ENCODE data around the gene SERPINA4. TPM values are rescaled to one million over a fixed set of nuclear protein-coding genes. Genes with fewer than 3 reads are reported as not detected.

The SERPINA4 gene
- total and polyA plus RNA-seq, 4 donors, result not detected

DNA sequence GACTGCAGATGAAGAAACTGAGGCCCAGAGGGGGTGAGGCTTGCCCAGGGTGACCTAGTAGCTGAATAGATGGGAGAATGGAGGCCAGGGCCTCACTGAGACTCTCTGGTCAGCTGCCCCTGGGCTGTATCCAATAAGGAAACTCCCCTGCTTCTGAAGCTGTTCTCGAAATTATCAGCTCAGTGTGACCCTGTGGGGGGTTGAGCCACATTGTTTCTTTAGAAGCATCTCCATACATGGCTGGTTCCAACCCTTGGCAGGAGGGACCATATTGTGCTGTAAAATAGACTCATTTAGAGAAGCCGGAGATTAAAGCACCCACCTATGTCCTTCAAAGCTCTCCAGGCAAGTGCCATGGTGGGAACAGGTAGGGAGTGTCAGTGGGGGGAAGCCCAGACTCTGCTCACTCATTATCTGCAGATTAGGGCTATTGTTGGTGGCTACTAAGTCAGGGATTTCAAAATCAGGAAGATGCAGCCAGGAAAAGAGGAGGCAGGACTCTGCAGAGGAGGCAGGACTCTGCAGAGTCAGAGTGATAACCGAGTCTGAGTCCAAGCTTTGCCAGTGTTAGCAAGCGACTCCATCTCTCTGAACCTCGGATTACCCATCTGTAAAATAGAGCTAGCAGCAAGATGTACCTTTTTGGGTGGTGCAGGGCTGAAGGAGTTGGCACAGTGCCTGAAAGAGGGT is 23.5 kb downstream of the SERPINA4 start:
- no peaks in the 10 kb centered on the region for H3K27me3 ChIP-seq (ENCODE audit: control insufficient read depth, insufficient read depth, low read length)
- peaks cover 12% of the 10 kb centered on the region for H3K4me1 ChIP-seq (ENCODE audit: control insufficient read depth, insufficient read depth, low read length)
- no peaks in the 10 kb centered on the region for H3K9me3 ChIP-seq (ENCODE audit: control insufficient read depth, insufficient read depth, low read length)
- H3K27ac ChIP-seq (ENCODE audit: low read depth, low read length), result no peak overlapping the region
- WGBS (ENCODE audit: insufficient coverage), result 86% methylated on average over 3 of the region's 5 CpGs
- DNase-seq (ENCODE audit: low read depth in 4 of 6, low spot score in 6 of 6), result no peak
- no peaks in the 10 kb centered on the region for H3K36me3 ChIP-seq (ENCODE audit: control insufficient read depth, insufficient read depth, low read length)
- H3K4me3 ChIP-seq (ENCODE audit: low read depth, low read length), result no peak overlapping the region

DNA sequence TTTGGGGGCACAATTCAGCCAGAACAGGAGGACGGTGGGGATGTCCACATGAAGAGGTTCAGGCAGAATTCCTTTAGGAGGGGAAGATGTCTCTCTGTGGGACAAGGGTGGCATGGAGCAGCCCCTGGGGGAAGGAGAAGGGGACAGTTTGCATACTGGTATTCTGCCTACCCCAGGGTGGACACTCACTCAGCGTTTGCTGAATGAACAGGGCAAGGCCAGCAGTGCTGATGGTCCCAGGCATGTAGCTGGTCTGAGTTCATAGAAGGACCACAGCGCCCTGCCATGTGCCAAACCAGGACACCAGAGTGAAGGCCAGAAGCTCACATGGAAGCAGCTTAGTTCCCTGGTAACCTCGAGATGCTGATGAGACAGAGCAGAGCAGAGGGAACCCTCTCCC is 25.4 kb downstream of the SERPINA4 start:
- H3K27ac ChIP-seq (ENCODE audit: low read depth, low read length), result no peak overlapping the region
- no peaks in the 10 kb centered on the region for H3K36me3 ChIP-seq (ENCODE audit: control insufficient read depth, insufficient read depth, low read length)
- 83% methylated on average over 3 of the region's 4 CpGs for WGBS (ENCODE audit: insufficient coverage)
- H3K4me1 ChIP-seq (ENCODE audit: control insufficient read depth, insufficient read depth, low read length), result peaks cover 4% of the 10 kb centered on the region
- no peak for DNase-seq (ENCODE audit: low read depth in 4 of 6, low spot score in 6 of 6)
- H3K9me3 ChIP-seq (ENCODE audit: control insufficient read depth, insufficient read depth, low read length), result no peaks in the 10 kb centered on the region
- no peak overlapping the region for H3K4me3 ChIP-seq (ENCODE audit: low read depth, low read length)
- no peaks in the 10 kb centered on the region for H3K27me3 ChIP-seq (ENCODE audit: control insufficient read depth, insufficient read depth, low read length)

GRCh38 chr14:94588311-94588710 is 27.1 kb downstream of the SERPINA4 start:
- H3K27ac ChIP-seq (ENCODE audit: low read depth, low read length), result no peak overlapping the region
- H3K4me1 ChIP-seq (ENCODE audit: control insufficient read depth, insufficient read depth, low read length), result no peaks in the 10 kb centered on the region
- no peaks in the 10 kb centered on the region for H3K27me3 ChIP-seq (ENCODE audit: control insufficient read depth, insufficient read depth, low read length)
- DNase-seq (ENCODE audit: low read depth in 4 of 6, low spot score in 6 of 6), result no peak
- no peak overlapping the region for H3K4me3 ChIP-seq (ENCODE audit: low read depth, low read length)
- H3K9me3 ChIP-seq (ENCODE audit: control insufficient read depth, insufficient read depth, low read length), result no peaks in the 10 kb centered on the region
- H3K36me3 ChIP-seq (ENCODE audit: control insufficient read depth, insufficient read depth, low read length), result no peaks in the 10 kb centered on the region
- WGBS (ENCODE audit: insufficient coverage), result 100% methylated on average over 1 of the region's 4 CpGs

- no peak overlapping the region for H3K27ac ChIP-seq (ENCODE audit: low read depth, low read length)
- no peak for DNase-seq (ENCODE audit: low read depth in 4 of 6, low spot score in 6 of 6)
- H3K4me3 ChIP-seq (ENCODE audit: low read depth, low read length), result no peak overlapping the region
- no peaks in the 10 kb centered on the region for H3K36me3 ChIP-seq (ENCODE audit: control insufficient read depth, insufficient read depth, low read length)
- H3K4me1 ChIP-seq (ENCODE audit: control insufficient read depth, insufficient read depth, low read length), result no peaks in the 10 kb centered on the region
- no peaks in the 10 kb centered on the region for H3K9me3 ChIP-seq (ENCODE audit: control insufficient read depth, insufficient read depth, low read length)
- no peaks in the 10 kb centered on the region for H3K27me3 ChIP-seq (ENCODE audit: control insufficient read depth, insufficient read depth, low read length)
These were observed 29.8 kb downstream of the SERPINA4 start for GRCh38 chr14:94591073-94591472.

DNA sequence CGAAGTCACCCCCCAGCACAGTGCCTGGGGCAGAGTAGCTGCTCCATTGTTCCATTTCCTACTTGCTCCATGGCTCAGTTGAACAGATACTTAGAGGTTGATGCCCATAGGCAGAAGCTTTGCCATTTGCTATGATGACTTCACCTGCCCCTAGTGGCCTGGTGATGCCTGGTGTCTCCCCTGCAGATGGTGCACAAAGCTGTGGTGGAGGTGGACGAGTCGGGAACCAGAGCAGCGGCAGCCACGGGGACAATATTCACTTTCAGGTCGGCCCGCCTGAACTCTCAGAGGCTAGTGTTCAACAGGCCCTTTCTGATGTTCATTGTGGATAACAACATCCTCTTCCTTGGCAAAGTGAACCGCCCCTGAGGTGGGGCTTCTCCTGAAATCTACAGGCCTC is 30.6 kb downstream of the SERPINA4 start:
- no peak overlapping the region for H3K4me3 ChIP-seq (ENCODE audit: low read depth, low read length)
- H3K36me3 ChIP-seq (ENCODE audit: control insufficient read depth, insufficient read depth, low read length), result no peaks in the 10 kb centered on the region
- H3K4me1 ChIP-seq (ENCODE audit: control insufficient read depth, insufficient read depth, low read length), result no peaks in the 10 kb centered on the region
- no peaks in the 10 kb centered on the region for H3K27me3 ChIP-seq (ENCODE audit: control insufficient read depth, insufficient read depth, low read length)
- no peaks in the 10 kb centered on the region for H3K9me3 ChIP-seq (ENCODE audit: control insufficient read depth, insufficient read depth, low read length)
- no peak for DNase-seq (ENCODE audit: low read depth in 4 of 6, low spot score in 6 of 6)
- H3K27ac ChIP-seq (ENCODE audit: low read depth, low read length), result no peak overlapping the region
- 98% methylated on average over 6 of the region's 8 CpGs for WGBS (ENCODE audit: insufficient coverage)

- Histone ChIP-seq H3K36me3 (ENCODE audit: control insufficient read depth, insufficient read depth, low read length) (no peaks in the 10 kb centered on the region), H3K9me3 (ENCODE audit: control insufficient read depth, insufficient read depth, low read length) (no peaks in the 10 kb centered on the region), H3K4me1 (ENCODE audit: control insufficient read depth, insufficient read depth, low read length) (no peaks in the 10 kb centered on the region), H3K27me3 (ENCODE audit: control insufficient read depth, insufficient read depth, low read length) (no peaks in the 10 kb centered on the region), H3K4me3 (ENCODE audit: low read depth, low read length) (no peak overlapping the region), H3K27ac (ENCODE audit: low read depth, low read length) (no peak overlapping the region)
- no peak for DNase-seq (ENCODE audit: low read depth in 4 of 6, low spot score in 6 of 6)
These were observed 31.2 kb downstream of the SERPINA4 start for GRCh38 chr14:94592457-94592856.

GRCh38 chr14:94593376-94593748 is 32.1 kb downstream of the SERPINA4 start:
- WGBS (ENCODE audit: insufficient coverage), result 100% methylated on average over 2 of the region's 3 CpGs
- no peak overlapping the region for H3K27ac ChIP-seq (ENCODE audit: low read depth, low read length)
- DNase-seq (ENCODE audit: low read depth in 4 of 6, low spot score in 6 of 6), result no peak
- no peaks in the 10 kb centered on the region for H3K9me3 ChIP-seq (ENCODE audit: control insufficient read depth, insufficient read depth, low read length)
- peaks cover under 1% of the 10 kb centered on the region for H3K4me1 ChIP-seq (ENCODE audit: control insufficient read depth, insufficient read depth, low read length)
- no peaks in the 10 kb centered on the region for H3K36me3 ChIP-seq (ENCODE audit: control insufficient read depth, insufficient read depth, low read length)
- no peaks in the 10 kb centered on the region for H3K27me3 ChIP-seq (ENCODE audit: control insufficient read depth, insufficient read depth, low read length)
- H3K4me3 ChIP-seq (ENCODE audit: low read depth, low read length), result no peak overlapping the region

- no peak for DNase-seq (ENCODE audit: low read depth in 4 of 6, low spot score in 6 of 6)
- H3K27ac ChIP-seq (ENCODE audit: low read depth, low read length), result no peak overlapping the region
- no peaks in the 10 kb centered on the region for H3K36me3 ChIP-seq (ENCODE audit: control insufficient read depth, insufficient read depth, low read length)
- no peaks in the 10 kb centered on the region for H3K9me3 ChIP-seq (ENCODE audit: control insufficient read depth, insufficient read depth, low read length)
- no peak overlapping the region for H3K4me3 ChIP-seq (ENCODE audit: low read depth, low read length)
- peaks cover 6% of the 10 kb centered on the region for H3K4me1 ChIP-seq (ENCODE audit: control insufficient read depth, insufficient read depth, low read length)
- WGBS (ENCODE audit: insufficient coverage), result 100% methylated on average over 3 of the region's 4 CpGs
- H3K27me3 ChIP-seq (ENCODE audit: control insufficient read depth, insufficient read depth, low read length), result no peaks in the 10 kb centered on the region
These were observed 32.6 kb downstream of the SERPINA4 start for GRCh38 chr14:94593749-94594431.

DNA sequence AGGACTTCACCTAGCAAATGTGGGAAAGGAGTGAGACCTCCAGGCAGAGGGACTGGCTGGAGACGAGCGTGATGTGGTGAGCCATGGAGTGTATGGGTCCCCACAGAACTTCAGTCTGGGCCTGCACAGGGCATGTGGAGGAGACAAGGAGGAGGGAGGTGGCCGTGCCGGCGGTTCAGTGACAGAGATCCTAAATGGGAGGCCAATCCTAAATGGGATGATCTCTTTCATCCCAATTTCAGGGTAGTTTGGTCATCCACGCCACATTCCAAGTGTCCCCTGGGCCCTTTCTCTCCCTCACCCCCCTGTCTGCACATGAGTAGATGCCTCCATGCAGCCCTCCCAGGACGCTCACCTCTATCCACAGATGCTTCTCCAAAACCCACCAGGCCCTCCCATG is 33.2 kb downstream of the SERPINA4 start:
- no peaks in the 10 kb centered on the region for H3K36me3 ChIP-seq (ENCODE audit: control insufficient read depth, insufficient read depth, low read length)
- no peaks in the 10 kb centered on the region for H3K27me3 ChIP-seq (ENCODE audit: control insufficient read depth, insufficient read depth, low read length)
- 94% methylated on average over 7 of the region's 7 CpGs for WGBS (ENCODE audit: insufficient coverage)
- DNase-seq (ENCODE audit: low read depth in 4 of 6, low spot score in 6 of 6), result no peak
- no peak overlapping the region for H3K27ac ChIP-seq (ENCODE audit: low read depth, low read length)
- H3K4me1 ChIP-seq (ENCODE audit: control insufficient read depth, insufficient read depth, low read length), result peaks cover 11% of the 10 kb centered on the region
- no peak overlapping the region for H3K4me3 ChIP-seq (ENCODE audit: low read depth, low read length)
- no peaks in the 10 kb centered on the region for H3K9me3 ChIP-seq (ENCODE audit: control insufficient read depth, insufficient read depth, low read length)

DNA sequence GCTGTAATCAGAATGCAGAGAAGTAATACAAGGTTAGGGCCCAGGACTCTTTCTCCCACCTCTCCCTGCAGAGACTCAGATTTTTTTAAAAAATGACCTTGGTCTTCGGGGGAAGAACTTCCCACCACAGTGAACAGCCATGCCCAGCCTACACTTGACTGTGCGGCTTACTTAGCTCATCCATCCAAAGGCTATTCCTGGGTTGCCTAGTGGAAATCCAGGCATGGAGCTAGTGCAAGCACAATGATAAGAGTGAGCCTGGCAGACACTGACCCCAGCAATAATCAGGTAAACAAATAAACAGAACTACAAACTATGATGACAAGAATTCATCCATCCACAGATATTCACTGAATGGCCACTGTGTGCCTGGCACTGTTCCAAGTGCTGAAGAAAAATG is 34.7 kb downstream of the SERPINA4 start:
- H3K4me3 ChIP-seq (ENCODE audit: low read depth, low read length), result no peak overlapping the region
- no peaks in the 10 kb centered on the region for H3K27me3 ChIP-seq (ENCODE audit: control insufficient read depth, insufficient read depth, low read length)
- no peak for DNase-seq (ENCODE audit: low read depth in 4 of 6, low spot score in 6 of 6)
- H3K4me1 ChIP-seq (ENCODE audit: control insufficient read depth, insufficient read depth, low read length), result peaks cover 16% of the 10 kb centered on the region
- H3K27ac ChIP-seq (ENCODE audit: low read depth, low read length), result no peak overlapping the region
- no peaks in the 10 kb centered on the region for H3K36me3 ChIP-seq (ENCODE audit: control insufficient read depth, insufficient read depth, low read length)
- 75% methylated on average over 2 of the region's 2 CpGs for WGBS (ENCODE audit: insufficient coverage)
- no peaks in the 10 kb centered on the region for H3K9me3 ChIP-seq (ENCODE audit: control insufficient read depth, insufficient read depth, low read length)

Data from spinal cord (tissue), 10 donors.